GM21825 (cell line): ENCODE results near the gene IL18BP.

Source experiments
- ATAC-seq: cut with Tn5 transposase; IDR thresholded peaks from one replicate; pipeline ENCODE4 v1.9.1; 2021; ENCODE audit warnings: mild to moderate bottlenecking, moderate library complexity; ENCODE audit not compliant: unreplicated experiment

Gene IL18BP

DNA sequence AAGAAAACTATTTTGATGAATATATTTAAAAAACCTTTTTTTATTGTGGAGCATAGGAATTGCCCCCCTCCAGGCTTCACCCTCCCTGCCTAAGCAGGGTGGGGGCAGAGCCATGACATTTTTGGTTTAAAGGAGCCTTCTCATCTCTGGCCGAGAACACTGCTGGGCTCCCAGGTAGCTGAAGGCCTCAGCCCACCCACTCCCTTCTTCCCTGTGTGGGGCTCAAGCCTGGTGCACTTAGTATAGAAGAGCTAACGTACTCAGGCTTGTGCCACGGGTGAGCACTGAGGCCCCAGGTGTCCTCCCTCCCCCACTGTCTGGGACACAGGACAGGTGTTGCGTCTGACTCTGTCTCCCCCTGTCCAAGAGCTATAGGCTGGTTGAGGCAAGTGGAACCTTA is 2.2 kb upstream of the IL18BP start:
- ATAC-seq: no peak

DNA sequence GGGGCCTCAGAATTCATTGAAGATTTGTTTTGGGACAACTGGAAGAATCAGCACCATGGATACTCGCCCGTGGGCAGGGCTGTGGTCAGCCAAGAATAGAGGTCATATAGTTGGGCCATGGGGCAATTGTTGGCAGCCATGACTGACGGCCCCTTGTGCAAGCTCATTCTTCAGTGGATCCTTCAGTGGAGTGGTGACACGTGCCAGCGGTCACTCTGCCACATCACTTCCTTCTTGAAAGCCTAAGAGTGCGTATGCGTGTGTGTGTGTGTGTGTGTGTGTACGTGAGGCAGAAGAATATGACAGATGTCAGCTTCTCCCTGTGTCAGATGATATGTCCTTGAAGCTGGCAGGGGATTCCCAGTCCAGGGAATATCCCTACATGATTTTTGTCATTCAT is 1.8 kb upstream of the IL18BP start:
- no peak for ATAC-seq

DNA sequence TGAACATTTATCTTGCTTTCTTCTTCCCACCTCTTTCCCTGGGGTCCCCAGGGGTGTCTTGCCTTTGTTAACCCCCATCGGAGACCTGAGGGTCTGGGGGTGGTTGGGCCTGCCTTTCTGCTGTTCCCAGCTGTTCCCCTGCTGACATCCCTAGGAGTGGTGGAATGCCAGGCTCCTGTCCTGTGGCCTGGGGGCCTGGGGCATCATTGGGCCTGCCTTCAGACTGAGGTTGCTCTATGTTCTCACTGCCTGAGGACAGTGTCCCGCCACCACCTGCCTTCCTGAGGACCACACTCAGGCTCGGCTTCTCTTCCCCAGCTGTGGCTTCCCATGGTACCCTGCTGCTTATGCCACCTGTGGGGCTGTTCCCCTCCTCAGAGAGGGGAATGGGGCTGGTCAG is 1.1 kb upstream of the IL18BP start:
- ATAC-seq: no peak

DNA sequence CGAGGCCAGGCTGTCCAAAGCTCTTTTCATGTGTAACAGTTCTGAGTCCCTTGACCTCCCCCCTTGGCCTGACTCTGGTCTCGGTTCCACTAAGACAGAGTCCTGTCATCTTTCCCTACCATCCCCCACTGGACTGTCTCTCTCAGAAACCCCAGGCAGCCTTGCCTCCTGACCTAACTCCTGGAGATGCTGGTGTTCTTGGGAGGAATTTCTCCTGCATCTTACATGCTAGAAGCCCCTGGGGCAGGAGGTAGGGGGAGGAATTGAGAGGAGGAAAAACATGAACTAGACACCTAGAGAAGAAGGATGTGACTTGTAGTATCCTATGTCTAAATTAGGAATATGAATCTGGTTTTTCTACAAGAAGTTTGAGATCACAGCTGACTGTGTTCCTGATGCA is 648 bp upstream of the IL18BP start:
- no peak for ATAC-seq

DNA sequence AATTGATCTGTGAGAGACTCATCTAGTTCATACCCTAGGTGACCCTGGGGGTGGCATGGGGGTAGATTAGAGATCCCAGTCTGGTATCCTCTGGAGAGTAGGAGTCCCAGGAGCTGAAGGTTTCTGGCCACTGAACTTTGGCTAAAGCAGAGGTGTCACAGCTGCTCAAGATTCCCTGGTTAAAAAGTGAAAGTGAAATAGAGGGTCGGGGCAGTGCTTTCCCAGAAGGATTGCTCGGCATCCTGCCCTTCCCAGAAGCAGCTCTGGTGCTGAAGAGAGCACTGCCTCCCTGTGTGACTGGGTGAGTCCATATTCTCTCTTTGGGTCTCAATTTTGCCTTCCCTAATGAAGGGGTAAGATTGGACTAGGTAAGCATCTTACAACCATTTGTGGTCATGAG is 653 bp downstream of the IL18BP start:
- no peak for ATAC-seq

DNA sequence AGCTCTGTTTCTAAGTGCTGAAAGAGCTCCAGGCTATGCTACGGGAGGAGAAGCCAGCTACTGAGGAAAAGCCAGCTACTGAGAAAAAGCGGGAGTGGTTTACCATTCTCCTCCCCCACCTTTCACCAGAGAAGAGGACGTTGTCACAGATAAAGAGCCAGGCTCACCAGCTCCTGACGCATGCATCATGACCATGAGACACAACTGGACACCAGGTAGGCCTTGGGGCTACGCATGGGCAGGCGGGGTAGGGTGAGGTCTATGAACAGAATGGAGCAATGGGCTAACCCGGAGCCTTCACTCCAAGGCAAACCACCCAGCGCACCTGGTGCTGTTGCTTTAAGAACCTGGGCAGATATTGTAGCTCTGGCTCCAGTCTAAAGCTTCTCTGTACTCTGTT is 1.1 kb downstream of the IL18BP start:
- no peak for ATAC-seq

DNA sequence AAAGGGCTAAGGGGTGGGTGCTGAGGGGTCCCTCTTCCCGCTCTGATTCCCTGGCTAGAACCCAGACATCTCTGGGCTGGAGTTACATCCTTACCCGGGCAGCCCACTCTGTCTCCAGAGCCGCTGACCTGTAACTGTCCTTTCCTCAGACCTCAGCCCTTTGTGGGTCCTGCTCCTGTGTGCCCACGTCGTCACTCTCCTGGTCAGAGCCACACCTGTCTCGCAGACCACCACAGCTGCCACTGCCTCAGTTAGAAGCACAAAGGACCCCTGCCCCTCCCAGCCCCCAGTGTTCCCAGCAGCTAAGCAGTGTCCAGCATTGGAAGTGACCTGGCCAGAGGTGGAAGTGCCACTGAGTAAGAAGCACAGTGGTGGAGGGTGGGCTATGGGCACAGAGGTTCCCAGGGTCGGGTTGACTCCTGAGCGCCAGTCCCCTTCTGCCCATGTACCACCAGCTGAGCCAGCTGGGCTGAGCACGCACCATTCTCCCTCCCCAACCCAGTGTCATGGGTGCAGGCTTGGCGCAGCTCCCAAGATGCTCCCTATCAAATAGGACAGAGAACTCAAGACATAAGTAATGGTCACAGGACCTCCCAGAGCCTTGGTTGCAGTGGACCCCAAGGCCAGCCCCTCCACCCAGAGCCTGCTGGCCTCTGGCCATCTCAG is 1.6 kb downstream of the IL18BP start:
- ATAC-seq: no peak

DNA sequence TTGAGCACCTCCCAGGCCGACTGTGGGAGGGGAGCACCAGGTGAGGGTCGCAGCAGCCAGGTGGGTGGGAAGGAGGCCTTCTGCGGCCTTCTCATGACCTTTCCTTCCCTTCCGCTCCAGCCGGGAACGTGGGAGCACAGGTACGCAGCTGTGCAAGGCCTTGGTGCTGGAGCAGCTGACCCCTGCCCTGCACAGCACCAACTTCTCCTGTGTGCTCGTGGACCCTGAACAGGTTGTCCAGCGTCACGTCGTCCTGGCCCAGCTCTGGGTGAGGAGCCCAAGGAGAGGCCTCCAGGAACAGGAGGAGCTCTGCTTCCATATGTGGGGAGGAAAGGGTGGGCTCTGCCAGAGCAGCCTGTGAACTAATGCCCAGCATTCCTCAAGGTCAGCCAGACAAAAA is 2.6 kb downstream of the IL18BP start:
- ATAC-seq: no peak

DNA sequence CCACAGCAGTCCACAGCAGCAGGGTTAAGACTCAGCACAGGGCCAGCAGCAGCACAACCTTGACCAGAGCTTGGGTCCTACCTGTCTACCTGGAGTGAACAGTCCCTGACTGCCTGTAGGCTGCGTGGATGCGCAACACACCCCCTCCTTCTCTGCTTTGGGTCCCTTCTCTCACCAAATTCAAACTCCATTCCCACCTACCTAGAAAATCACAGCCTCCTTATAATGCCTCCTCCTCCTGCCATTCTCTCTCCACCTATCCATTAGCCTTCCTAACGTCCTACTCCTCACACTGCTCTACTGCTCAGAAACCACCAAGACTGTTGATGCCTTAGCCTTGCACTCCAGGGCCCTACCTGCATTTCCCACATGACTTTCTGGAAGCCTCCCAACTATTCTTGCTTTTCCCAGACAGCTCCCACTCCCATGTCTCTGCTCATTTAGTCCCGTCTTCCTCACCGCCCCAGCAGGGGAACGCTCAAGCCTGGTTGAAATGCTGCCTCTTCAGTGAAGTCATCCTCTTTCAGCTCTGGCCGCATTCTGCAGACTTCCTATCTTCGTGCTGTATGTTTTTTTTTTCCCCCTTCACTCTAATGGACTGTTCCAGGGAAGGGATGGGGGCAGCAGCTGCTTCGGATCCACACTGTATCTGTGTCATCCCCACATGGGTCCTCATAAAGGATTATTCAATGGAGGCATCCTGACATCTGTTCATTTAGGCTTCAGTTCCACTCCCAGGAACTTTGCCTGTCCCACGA is 3.3 kb downstream of the IL18BP start:
- no peak for ATAC-seq

DNA sequence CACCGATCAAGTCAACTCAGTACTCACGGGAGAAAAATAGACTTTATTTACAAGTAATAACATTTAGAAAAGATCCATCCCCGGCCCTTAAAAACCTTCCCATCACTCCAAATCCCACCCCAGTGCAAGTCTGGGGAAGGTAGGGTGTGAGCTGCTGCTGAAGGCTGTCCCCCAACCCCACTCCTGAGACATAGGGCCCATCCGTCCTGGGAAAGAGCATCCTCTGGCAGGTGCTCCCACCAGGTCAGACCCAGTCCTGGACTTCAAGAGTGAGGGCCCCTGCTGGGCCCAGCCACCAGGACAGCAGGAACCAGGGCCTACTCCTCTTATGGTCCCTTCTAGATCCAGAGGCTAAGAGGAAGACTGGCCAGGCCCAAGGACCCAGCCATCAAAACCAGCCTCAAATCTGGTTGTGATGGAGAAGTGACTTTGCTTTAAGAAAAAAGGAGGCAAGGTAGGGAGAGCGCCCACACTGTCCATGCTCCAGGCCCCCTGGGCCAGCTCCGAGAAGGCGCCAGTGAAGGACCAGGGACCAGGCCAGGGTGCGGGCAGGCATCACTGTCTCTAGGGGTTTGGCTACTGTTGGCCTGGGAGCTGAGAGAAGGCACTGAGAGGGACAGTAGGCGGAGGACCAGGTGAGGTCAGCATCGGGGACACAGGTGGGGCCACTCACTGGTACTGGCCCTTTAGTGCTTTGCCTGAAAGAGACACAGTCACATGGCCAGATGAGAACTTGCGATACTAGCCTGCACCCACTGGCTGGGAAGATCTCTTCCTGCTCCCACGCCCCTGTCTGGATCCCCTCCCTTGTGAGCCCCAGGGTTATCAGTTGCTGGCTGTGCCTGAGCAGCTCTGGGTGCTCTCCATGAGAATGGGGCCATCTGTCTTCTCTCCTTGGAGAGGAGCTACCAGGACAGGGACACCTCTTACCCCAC is 4.4 kb downstream of the IL18BP start:
- no peak for ATAC-seq

DNA sequence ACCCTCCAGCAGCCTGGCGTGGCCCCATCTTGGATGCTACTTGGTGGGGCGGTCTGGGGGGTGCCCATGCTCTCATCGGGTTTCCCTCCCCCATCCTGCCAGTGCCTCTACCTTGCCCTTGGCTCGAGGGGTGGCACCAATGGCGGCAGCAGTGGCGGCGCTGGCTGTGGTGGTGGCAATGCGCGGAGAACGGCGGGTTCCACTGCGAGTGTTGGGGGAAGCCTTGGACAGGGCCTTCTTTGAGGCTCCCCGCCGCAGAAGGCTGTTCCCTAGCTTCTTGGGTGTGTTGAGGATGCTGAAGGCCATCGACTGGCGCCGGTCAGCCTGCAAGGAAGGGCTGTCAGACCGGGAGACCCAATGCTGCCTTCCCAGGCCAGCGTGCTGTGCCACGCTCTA is 5.1 kb downstream of the IL18BP start:
- no peak for ATAC-seq

DNA sequence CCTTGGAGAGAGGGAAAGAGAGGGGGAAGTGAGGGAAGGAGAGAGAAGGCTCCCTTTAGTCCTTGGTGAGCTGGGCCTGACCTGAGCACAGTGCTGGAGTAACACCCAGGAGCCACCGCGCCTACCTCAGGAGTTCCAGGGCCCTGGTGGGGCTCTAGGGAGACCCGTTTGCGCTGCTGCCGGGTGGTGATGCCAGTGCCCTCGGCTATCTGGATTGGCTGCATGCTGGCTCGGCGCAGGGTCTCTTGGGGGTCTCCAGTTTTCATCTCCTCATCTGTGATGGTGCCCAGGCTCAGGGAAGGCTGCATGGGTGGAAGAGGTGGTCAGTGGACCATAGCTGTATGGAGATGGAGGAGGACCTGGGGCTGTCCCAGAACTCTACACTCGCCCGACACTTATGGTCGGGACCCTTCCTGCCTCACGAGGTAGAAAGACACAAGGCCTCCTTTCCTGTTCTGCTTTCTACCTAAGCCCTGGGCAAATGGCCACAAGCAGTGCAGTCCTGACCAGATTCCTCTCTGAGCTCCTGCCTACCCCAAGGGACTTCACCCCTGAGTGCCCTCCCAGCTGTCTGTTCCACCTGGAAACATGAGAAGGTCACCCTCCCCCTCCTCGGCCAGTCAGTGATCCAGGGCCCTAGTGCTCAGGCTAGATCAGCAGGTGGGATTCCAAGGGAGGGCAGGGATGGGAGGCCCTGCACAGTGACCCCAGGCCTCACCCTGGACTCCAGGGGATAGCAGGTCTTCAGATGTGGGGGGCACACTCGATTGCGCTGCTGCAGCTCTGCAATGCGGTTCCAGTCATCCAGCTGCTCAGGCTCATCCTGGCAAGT is 6.0 kb downstream of the IL18BP start:
- ATAC-seq: no peak

DNA sequence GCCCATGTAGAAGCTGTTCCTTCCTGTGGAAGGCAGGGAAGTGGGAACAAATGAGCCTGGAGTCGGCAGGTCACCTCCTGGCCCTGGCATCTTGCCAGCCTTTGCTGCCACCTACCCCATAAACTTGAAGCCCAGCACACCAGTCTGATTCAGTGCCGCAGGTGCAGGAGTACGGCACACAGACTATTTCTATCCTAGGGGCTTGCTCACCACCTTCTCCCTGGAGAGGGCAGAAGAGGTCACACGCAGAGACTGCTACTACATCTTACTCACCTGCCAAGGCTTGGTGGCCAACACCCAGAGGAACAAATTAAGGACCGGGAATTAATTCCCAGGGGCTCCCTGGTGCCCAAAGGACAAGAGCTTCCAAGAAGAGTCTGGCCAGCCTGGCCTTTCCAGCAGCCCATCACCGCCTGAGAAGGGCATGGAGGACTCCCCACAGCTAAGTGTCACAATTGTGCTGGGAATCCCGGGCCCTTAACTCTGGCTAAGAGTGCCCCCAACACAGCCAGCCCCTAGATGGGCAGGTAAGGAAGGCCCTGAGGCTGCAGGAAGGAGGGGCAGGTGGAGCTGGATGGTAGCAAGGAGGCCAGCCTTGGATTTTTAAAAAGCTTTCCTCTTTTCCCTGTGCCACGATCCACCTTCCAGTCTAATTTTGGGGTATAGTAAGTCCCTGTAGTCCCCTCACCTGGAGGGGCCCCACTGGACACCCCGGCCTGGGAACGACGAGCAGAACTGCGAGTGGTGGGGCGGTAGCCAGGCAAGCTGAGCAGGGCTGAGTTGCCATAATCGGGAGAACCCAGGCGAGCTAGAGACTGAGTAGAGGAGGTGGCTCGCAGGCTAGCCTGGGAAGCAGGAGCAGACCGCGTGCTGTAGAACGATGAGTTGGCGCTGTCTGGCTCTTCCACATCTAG is 6.9 kb downstream of the IL18BP start:
- ATAC-seq: no peak

DNA sequence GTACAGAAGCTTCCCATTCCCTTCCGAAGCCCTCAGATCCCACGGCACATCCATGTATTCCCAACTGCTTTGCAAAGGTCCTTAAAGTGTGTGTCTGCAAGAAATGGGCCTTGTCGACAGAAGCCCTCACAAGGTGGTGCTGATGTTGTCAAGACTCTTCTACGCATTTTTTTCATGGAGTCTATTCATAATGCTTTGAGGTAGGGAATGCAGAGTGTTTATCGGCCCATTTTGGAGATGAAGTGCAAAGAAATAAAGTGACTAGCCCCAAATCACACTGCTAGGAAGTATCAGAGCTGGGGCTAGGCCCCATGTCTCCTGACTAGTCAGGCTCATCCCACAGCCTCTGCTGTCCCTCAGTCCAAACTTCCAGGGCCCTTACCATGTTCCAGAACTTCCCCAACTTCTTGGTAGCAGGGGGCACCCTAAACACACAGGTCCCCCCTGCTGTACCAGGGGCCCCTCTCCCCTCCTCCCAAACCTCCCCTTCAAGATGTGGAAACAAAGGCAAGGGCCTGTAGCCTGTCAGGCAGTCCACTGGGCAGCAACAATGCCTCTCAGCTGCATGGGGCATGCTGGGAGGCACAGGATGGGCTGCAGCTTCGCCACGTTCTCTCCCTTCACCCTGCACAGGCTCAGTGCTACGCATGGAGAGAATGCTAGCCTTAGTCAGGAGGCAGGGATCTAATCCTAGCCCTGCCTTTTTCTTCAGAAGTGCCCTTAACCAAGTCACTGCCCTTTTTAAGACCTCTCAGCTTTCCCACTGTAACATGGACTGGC is 7.8 kb downstream of the IL18BP start:
- ATAC-seq: no peak

DNA sequence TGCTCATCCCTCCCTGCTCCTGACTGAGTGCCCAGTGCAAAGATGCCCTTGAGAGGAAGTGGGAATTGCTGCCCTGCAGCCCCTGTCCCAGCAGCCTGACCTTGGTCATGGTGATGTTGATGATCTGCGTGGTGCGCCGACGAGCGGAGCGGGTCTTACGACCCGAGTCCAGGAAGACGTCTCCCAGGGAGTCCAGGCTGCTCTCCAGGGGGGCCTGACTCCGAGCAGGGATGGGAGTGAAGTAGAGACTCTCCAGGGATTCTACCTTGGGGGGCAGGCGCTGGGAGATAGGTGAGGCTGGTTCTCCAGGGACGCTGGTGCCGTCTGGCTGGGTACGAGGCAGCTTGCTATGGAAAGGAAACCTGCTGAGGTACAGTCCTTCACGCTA is 8.4 kb downstream of the IL18BP start:
- ATAC-seq: no peak

DNA sequence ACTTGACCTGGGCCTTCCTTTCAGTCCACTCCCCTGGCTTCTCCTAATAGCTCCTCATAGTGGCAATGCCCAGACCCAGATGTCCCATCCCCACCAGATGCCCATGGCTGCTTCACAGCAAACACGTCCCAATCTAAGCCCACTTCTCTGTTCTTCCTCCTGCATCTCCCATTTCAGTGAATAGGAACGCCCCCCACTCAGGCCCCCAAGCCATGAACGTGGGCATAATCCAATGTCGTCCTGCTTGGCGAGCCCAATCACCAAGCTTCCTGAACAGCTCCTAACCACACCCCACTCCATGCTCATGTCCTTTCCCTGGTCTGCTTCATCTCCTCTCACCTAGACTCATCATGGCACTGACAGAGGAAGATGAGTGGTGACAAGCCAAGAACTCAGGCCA is 8.9 kb downstream of the IL18BP start:
- no peak for ATAC-seq

DNA sequence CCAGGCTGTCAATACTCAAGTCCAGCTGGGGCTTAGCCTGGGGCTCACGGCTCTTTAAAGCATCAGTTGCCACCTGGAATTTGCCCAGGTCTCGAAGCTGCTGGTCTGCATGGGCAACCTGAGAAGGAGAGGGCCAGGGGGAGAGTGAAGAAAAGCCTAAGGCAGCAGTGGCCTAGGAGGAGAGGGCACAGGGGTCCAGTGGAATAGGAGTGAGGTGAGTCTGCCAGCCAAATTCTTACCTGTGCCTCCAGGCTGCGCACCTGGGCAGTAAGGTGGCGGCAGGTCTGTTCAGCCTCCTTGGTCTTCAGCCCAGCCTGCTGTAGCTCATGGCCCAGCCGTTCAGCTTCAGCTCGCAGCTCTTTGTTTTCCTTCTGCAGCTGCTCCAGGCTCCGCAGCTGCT is 10.0 kb downstream of the IL18BP start:
- no peak for ATAC-seq

DNA sequence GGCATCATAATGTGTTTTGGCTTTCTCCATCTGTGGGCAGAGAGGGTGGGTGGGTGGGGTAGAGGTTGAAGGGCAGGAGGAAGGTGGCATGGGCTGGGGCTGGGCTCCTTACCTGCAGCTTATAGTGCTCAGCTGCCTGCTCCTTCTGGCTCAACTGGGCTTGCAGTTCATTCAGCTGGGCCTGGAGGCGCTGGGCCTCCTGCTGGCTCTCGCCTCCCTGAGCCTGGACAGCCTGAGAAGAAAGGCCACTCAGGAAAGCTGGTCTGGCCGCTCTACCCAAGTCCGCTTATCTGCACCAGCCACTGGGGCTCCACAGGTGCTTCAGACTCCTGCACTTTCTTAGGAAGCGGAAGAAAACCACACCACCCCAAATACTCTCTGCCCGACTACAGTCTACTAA is 10.4 kb downstream of the IL18BP start:
- ATAC-seq: no peak
